H1 (cell line): ENCODE measurements around the gene CCL24. TPM values are rescaled to one million over a fixed set of nuclear protein-coding genes. Genes with fewer than 3 reads are reported as not detected.

Experiments used
- ASH2L ChIP-seq: fragments of 200-600, 300-600 bp; sonication (generic); IDR thresholded peaks from one replicate; pipeline ENCODE4 v1.7.1; 2017; ENCODE audit warnings: low read length
- BCL11A ChIP-seq, 2 experiments: IDR thresholded peaks; one replicate each; pipeline ENCODE4 v1.6.1; 2011; ENCODE audit warnings: low read depth in 2 of 2, low read length in 2 of 2, mild to moderate bottlenecking in 2 of 2
- JUN ChIP-seq: IDR thresholded peaks from 2 replicates; pipeline ENCODE4 v1.6.1; 2011; ENCODE audit warnings: low read depth, mild to moderate bottlenecking, improper control_type of control experiment, low read length
- POLR2A ChIP-seq, 2 experiments: IDR thresholded peaks; 1 replicate in 1 of 2; 2 replicates in 1 of 2; pipeline ENCODE4 v1.6.1; 2011; ENCODE audit warnings: low read depth in 2 of 2, low read length in 2 of 2, mild to moderate bottlenecking in 2 of 2; ENCODE audit errors: control extremely low read depth in 1 of 2
- RBBP5 ChIP-seq: IDR thresholded peaks from 2 replicates; pipeline ENCODE4 v1.7.1; 2012; ENCODE audit warnings: low read depth, mild to moderate bottlenecking, inconsistent platforms, low read length, moderate library complexity, borderline replicate concordance
- RFX5 ChIP-seq: IDR thresholded peaks from 2 replicates; pipeline ENCODE4 v1.6.1; 2011; ENCODE audit warnings: low read depth, low read length, improper control_type of control experiment, borderline replicate concordance
- SP2 ChIP-seq: IDR thresholded peaks from 2 replicates; pipeline ENCODE4 v1.6.1; 2012; ENCODE audit warnings: mild to moderate bottlenecking, low read length, inconsistent platforms
- TBP ChIP-seq: IDR thresholded peaks from 2 replicates; pipeline ENCODE4 v1.6.1; 2011; ENCODE audit warnings: low read depth, low read length, improper control_type of control experiment
- polyA plus RNA-seq, 7 experiments: library from polyadenylated mRNA; depleted of rRNA in 3 of 7; stranded (reverse) in 5 of 7; unstranded in 2 of 7; fragments of >200 nt in 5 of 7; fragments of 200-250 nt in 2 of 7; gene quantifications; 1 replicate in 5 of 7; 2 replicates in 1 of 7; 4 replicates in 1 of 7; pipeline versions ENCODE4 v1.2.1 to v1.2.3, GENCODE V29; 2011 to 2013; ENCODE audit warnings: missing spikeins in 2 of 7, mixed read lengths in 2 of 7
- total RNA-seq: library from RNA; stranded (reverse); fragmentation: NEBNext Ultra II Directional; extraction: Animal tissue kit (Norgen Biotek cat#: 25700); gene quantifications from 2 replicates; pipeline ENCODE4 v1.2.1, GENCODE V29; 2021

CCL24 gene
- total and polyA plus RNA-seq, 2 of the 8 experiments (the other 6 are each of a cell fraction or from before 2014, with no cell fraction given), result not detected

DNA sequence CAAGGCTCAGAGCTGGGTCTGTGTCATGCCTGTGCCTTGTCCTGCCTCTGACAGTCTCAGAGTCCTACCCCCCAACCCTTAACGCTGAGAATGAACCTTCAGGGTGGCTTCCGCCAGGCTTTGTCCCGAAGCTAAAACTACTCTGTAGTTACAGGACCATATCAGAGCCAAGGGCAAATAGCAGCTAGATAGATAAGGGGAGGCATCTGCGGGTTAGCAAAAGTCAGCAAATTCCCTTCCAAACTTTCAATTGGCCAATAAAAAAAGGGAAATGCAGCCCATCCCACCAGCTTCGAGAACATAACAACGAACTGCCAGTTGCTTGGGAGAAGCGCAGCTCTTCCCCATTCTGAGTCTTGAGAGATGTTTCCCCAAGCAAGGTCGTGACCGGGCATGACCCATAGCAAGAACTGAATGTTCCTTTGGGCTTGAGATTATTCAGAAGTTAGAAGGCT lies 17.7 kb downstream of the CCL24 start (continued):
- TF ChIP-seq POLR2A (IDR thresholded peaks at IDR 0.05; ENCODE audit: control extremely low read depth in 1 of 2, low read depth in 2 of 2, low read length in 2 of 2) (no peak), BCL11A (IDR thresholded peaks at IDR 0.05; ENCODE audit: low read depth in 2 of 2, low read length in 2 of 2) (no peak), RFX5 (no peak), JUN (no peak), RBBP5 (no peak), ASH2L (no peak), SP2 (no peak), TBP (no peak)
